Measurements from ENCODE around the gene NACA. TPM values are rescaled to one million over a fixed set of nuclear protein-coding genes. Genes with fewer than 3 reads are reported as not detected.

Gene NACA
- total and polyA plus RNA-seq, 2 of the 13 experiments (the other 11 are each of a cell fraction or from before 2014, with no cell fraction given) = 799 to 1,700 TPM

DNA sequence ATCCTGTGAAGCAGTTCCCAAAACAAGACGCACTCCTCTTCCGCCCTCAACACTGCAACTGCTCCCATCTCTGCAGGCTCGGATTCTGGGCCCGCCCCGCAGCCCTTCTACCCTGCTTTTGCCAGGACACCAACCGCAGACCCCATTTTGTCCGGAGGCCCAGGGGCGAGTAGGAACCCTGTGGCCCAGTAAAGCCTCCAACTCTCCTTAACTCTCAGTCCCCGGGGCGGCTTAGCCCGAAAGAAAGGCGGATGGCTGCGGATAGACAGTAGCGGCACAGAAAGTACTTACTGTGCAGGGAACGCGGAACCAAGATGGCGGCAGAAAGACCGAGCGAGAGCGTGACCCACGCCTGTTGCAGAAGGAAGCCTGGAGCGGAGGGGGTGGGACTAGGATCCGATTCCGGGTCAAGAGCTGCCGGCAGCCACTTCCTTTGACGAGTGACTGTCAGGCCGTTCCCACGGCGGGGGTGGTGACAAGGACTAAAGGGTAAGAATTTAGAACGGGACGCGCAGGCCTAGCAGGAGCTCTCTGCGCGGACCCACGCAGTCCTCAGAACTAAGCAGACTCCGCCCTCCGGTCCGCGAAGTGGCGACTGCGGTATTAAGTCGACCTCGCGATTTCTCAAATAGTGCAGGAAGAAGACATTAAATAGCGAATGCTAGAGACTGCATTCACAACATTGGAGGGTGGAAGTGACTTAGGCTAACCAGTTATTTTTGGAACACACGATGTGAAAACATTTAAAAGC is at the start of gene NACA (continued):
- TF ChIP-seq, protein P1, sequence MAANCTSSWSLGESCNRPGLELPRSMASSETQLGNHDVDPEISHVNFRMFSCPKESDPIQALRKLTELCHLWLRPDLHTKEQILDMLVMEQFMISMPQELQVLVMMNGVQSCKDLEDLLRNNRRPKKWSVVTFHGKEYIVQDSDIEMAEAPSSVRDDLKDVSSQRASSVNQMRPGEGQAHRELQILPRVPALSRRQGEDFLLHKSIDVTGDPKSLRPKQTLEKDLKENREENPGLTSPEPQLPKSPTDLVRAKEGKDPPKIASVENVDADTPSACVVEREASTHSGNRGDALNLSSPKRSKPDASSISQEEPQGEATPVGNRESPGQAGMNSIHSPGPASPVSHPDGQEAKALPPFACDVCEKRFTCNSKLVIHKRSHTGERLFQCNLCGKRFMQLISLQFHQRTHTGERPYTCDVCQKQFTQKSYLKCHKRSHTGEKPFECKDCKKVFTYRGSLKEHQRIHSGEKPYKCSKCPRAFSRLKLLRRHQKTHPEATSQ (CRISPR knock-in tag; IDR thresholded peaks at IDR 0.05; ENCODE audit: borderline replicate concordance) = no peak
- TF ChIP-seq HDAC1 (CRISPR knock-in tag; IDR thresholded peaks at IDR 0.05) = peak; percentile 85
- TF ChIP-seq SNAI1 (CRISPR knock-in tag; IDR thresholded peaks at IDR 0.05; ENCODE audit: borderline replicate concordance) = no peak; the same call in 1 of the 2 replicates
- TF ChIP-seq NCOA2 (CRISPR knock-in tag; IDR thresholded peaks at IDR 0.05) = peak; percentile 61
- TF ChIP-seq ZNF343 (CRISPR knock-in tag; IDR thresholded peaks at IDR 0.05) = peak; percentile 90
- TF ChIP-seq, protein P2, sequence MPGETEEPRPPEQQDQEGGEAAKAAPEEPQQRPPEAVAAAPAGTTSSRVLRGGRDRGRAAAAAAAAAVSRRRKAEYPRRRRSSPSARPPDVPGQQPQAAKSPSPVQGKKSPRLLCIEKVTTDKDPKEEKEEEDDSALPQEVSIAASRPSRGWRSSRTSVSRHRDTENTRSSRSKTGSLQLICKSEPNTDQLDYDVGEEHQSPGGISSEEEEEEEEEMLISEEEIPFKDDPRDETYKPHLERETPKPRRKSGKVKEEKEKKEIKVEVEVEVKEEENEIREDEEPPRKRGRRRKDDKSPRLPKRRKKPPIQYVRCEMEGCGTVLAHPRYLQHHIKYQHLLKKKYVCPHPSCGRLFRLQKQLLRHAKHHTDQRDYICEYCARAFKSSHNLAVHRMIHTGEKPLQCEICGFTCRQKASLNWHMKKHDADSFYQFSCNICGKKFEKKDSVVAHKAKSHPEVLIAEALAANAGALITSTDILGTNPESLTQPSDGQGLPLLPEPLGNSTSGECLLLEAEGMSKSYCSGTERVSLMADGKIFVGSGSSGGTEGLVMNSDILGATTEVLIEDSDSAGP (CRISPR knock-in tag; IDR thresholded peaks at IDR 0.05; ENCODE audit: borderline replicate concordance) = peak; percentile 93
- peak; percentile 36 for TF ChIP-seq CBX1 (IDR thresholded peaks at IDR 0.05; ENCODE audit: low read depth)
- TF ChIP-seq, protein P3, sequence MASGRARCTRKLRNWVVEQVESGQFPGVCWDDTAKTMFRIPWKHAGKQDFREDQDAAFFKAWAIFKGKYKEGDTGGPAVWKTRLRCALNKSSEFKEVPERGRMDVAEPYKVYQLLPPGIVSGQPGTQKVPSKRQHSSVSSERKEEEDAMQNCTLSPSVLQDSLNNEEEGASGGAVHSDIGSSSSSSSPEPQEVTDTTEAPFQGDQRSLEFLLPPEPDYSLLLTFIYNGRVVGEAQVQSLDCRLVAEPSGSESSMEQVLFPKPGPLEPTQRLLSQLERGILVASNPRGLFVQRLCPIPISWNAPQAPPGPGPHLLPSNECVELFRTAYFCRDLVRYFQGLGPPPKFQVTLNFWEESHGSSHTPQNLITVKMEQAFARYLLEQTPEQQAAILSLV (CRISPR knock-in tag; IDR thresholded peaks at IDR 0.05; ENCODE audit: borderline replicate concordance) = peak; percentile 36; the same call in 1 of the 2 replicates
- TF ChIP-seq ZNF160 (CRISPR knock-in tag; IDR thresholded peaks at IDR 0.05) = no peak; the same call in 1 of the 2 replicates
- peak; percentile 87; the same call in 1 of the 2 replicates for TF ChIP-seq MYNN (CRISPR knock-in tag; IDR thresholded peaks at IDR 0.05; ENCODE audit: low read depth)
- no peak for TF ChIP-seq CHD4 (IDR thresholded peaks at IDR 0.05; ENCODE audit: borderline replicate concordance, low read length)
- TF ChIP-seq ZFAT (CRISPR knock-in tag; conservative IDR thresholded peaks at IDR 0.05) = no peak
- no peak for TF ChIP-seq FIP1L1 (IDR thresholded peaks at IDR 0.05; ENCODE audit: borderline replicate concordance, insufficient read depth, low read depth, low read length)
- peak; percentile 21 for TF ChIP-seq SKI (IDR thresholded peaks at IDR 0.05; ENCODE audit: partially characterized antibody)
- TF ChIP-seq GFI1 (CRISPR knock-in tag; IDR thresholded peaks at IDR 0.05; ENCODE audit: borderline replicate concordance) = peak; percentile 39; the same call in 1 of the 2 replicates
- TF ChIP-seq ZNF547 (CRISPR knock-in tag; IDR thresholded peaks at IDR 0.05) = 0 out of 2 replicates have a peak, but pooled peaks have one; percentile 29
- TF ChIP-seq ZFP62 (CRISPR knock-in tag; IDR thresholded peaks at IDR 0.05) = no peak
- 0 out of 2 replicates have a peak, but pooled peaks have one; percentile 23 for TF ChIP-seq ATRX (CRISPR knock-in tag; IDR thresholded peaks at IDR 0.05; ENCODE audit: borderline replicate concordance)
- TF ChIP-seq, protein P4, sequence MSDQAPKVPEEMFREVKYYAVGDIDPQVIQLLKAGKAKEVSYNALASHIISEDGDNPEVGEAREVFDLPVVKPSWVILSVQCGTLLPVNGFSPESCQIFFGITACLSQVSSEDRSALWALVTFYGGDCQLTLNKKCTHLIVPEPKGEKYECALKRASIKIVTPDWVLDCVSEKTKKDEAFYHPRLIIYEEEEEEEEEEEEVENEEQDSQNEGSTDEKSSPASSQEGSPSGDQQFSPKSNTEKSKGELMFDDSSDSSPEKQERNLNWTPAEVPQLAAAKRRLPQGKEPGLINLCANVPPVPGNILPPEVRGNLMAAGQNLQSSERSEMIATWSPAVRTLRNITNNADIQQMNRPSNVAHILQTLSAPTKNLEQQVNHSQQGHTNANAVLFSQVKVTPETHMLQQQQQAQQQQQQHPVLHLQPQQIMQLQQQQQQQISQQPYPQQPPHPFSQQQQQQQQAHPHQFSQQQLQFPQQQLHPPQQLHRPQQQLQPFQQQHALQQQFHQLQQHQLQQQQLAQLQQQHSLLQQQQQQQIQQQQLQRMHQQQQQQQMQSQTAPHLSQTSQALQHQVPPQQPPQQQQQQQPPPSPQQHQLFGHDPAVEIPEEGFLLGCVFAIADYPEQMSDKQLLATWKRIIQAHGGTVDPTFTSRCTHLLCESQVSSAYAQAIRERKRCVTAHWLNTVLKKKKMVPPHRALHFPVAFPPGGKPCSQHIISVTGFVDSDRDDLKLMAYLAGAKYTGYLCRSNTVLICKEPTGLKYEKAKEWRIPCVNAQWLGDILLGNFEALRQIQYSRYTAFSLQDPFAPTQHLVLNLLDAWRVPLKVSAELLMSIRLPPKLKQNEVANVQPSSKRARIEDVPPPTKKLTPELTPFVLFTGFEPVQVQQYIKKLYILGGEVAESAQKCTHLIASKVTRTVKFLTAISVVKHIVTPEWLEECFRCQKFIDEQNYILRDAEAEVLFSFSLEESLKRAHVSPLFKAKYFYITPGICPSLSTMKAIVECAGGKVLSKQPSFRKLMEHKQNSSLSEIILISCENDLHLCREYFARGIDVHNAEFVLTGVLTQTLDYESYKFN (CRISPR knock-in tag; conservative IDR thresholded peaks at IDR 0.05) = peak; percentile 64; the same call in 1 of the 2 replicates
- TF ChIP-seq ZFP82 (CRISPR knock-in tag; IDR thresholded peaks at IDR 0.05; ENCODE audit: borderline replicate concordance) = peak; percentile 81; the same call in 1 of the 2 replicates
